ENCODE data around the gene MRPS9.

GRCh38 chr2:105144152-105144940, 106.5 kb downstream of the MRPS9 start:
- TF ChIP-seq CTCF (IDR thresholded peaks at IDR 0.05) (no peak), POLR2A (IDR thresholded peaks at IDR 0.05) (no peak)

Data from stomach (tissue), 4 donors.